Hepatocyte (in vitro differentiated cells): Measurements from ENCODE around the gene ZNF419. TPM values are rescaled to one million over a fixed set of nuclear protein-coding genes. Genes with fewer than 3 reads are reported as not detected.

Source experiments
- polyA plus RNA-seq: library from polyadenylated mRNA; unstranded; fragments of >200 nt; fragmentation: Nextera tagmentation; extraction: Ambion mirVana; gene quantifications from 2 replicates; pipeline ENCODE4 v1.2.1, GENCODE V29; 2016
- small RNA-seq: library from RNA; depleted of rRNA; stranded (forward); fragments of <200 nt; gene quantifications from one replicate; pipeline ENCODE3, GENCODE V24; 2014
- total RNA-seq: library from RNA; depleted of rRNA; stranded (reverse); fragments of >200 nt; gene quantifications from 2 replicates; pipeline ENCODE4 v1.2.3, GENCODE V29; 2014

Gene ZNF419
- total and polyA plus RNA-seq, 2 experiments from 2014 or later, result 9.4 TPM

Small RNAs within 50 kb of the gene (small RNA-seq; reads per million reads assigned to genes)
- not detected for gene VN1R107P

Other genes with a start within 250 kb of the ZNF419 start
- 12.3 and 13.9 TPM in 2 replicates for gene ZNF805, start 247.1 kb upstream of the ZNF419 start, total RNA-seq
- gene ZNF805, start 247.1 kb upstream of the ZNF419 start, polyA plus RNA-seq, result 1.5 and 1.9 TPM in 2 replicates
- 63.7 and 77.4 TPM in 2 replicates for gene ZNF460, start 207.3 kb upstream of the ZNF419 start, total RNA-seq
- gene ZNF460, start 207.3 kb upstream of the ZNF419 start, polyA plus RNA-seq, result 5.9 and 6.2 TPM in 2 replicates
- gene ZNF543, start 167.3 kb upstream of the ZNF419 start, total RNA-seq, result 6.7 and 6.9 TPM in 2 replicates
- 0.61 and 2.6 TPM in 2 replicates for gene ZNF543, start 167.3 kb upstream of the ZNF419 start, polyA plus RNA-seq
- gene ZNF304, start 136.5 kb upstream of the ZNF419 start, total RNA-seq, result 6.9 and 7.5 TPM in 2 replicates
- 2.0 and 3.0 TPM in 2 replicates for gene ZNF304, start 136.5 kb upstream of the ZNF419 start, polyA plus RNA-seq
- 19.8 and 27.8 TPM in 2 replicates for gene TRAPPC2B, start 124.2 kb upstream of the ZNF419 start, total RNA-seq
- gene TRAPPC2B, start 124.2 kb upstream of the ZNF419 start, polyA plus RNA-seq, result 39.0 and 50.7 TPM in 2 replicates
- 1.6 and 5.2 TPM in 2 replicates for gene ZNF547, start 124.2 kb upstream of the ZNF419 start, total RNA-seq
- gene ZNF547, start 124.2 kb upstream of the ZNF419 start, polyA plus RNA-seq, result 0.72 and 1.8 TPM in 2 replicates
- 17.6 and 26.3 TPM in 2 replicates for gene ZNF548, start 97.9 kb upstream of the ZNF419 start, total RNA-seq
- 8.1 and 9.3 TPM in 2 replicates for gene ZNF548, start 97.9 kb upstream of the ZNF419 start, polyA plus RNA-seq
- gene ZNF17, start 76.6 kb upstream of the ZNF419 start, total RNA-seq, result 6.9 and 7.2 TPM in 2 replicates
- 1.4 and 2.3 TPM in 2 replicates for gene ZNF17, start 76.6 kb upstream of the ZNF419 start, polyA plus RNA-seq
- 10.4 and 10.5 TPM in 2 replicates for gene ZNF749, start 52.4 kb upstream of the ZNF419 start, total RNA-seq
- gene ZNF749, start 52.4 kb upstream of the ZNF419 start, polyA plus RNA-seq, result 3.0 and 7.1 TPM in 2 replicates
- gene VN1R1, start 30.6 kb upstream of the ZNF419 start, total RNA-seq, result 1.6 and 2.2 TPM in 2 replicates
- 0.65 and 0.83 TPM in 2 replicates for gene VN1R1, start 30.6 kb upstream of the ZNF419 start, polyA plus RNA-seq
- gene ZNF772, start 10.2 kb upstream of the ZNF419 start, total RNA-seq, result 18.5 TPM in 2 replicates
- gene ZNF772, start 10.2 kb upstream of the ZNF419 start, polyA plus RNA-seq, result 2.6 and 5.6 TPM in 2 replicates
- 6.9 and 8.0 TPM in 2 replicates for gene ZNF773, start 12.2 kb downstream of the ZNF419 start, total RNA-seq
- 5.0 and 6.6 TPM in 2 replicates for gene ZNF773, start 12.2 kb downstream of the ZNF419 start, polyA plus RNA-seq
- gene ZNF549, start 39.6 kb downstream of the ZNF419 start, total RNA-seq, result 4.3 and 6.4 TPM in 2 replicates
- gene ZNF549, start 39.6 kb downstream of the ZNF419 start, polyA plus RNA-seq, result 3.2 and 3.5 TPM in 2 replicates
- gene ZNF550, start 72.1 kb downstream of the ZNF419 start, total RNA-seq, result 5.7 and 5.9 TPM in 2 replicates
- 5.2 and 6.2 TPM in 2 replicates for gene ZNF550, start 72.1 kb downstream of the ZNF419 start, polyA plus RNA-seq
- gene ZNF416, start 91.2 kb downstream of the ZNF419 start, total RNA-seq, result 4.7 and 5.8 TPM in 2 replicates
- 1.9 and 2.5 TPM in 2 replicates for gene ZNF416, start 91.2 kb downstream of the ZNF419 start, polyA plus RNA-seq
- 5.1 and 7.1 TPM in 2 replicates for gene ZIK1, start 96.4 kb downstream of the ZNF419 start, total RNA-seq
- gene ZIK1, start 96.4 kb downstream of the ZNF419 start, polyA plus RNA-seq, result 3.3 and 3.8 TPM in 2 replicates
- 1.3 and 1.8 TPM in 2 replicates for gene ZNF530, start 112.1 kb downstream of the ZNF419 start, total RNA-seq
- gene ZNF530, start 112.1 kb downstream of the ZNF419 start, polyA plus RNA-seq, result 1.3 and 2.8 TPM in 2 replicates
- gene ZNF134, start 126.5 kb downstream of the ZNF419 start, total RNA-seq, result 11.7 and 24.3 TPM in 2 replicates
- 9.7 and 10.7 TPM in 2 replicates for gene ZNF134, start 126.5 kb downstream of the ZNF419 start, polyA plus RNA-seq
- gene ZNF211, start 145.4 kb downstream of the ZNF419 start, total RNA-seq, result 9.5 and 17.2 TPM in 2 replicates
- gene ZNF211, start 145.4 kb downstream of the ZNF419 start, polyA plus RNA-seq, result 11.9 and 12.2 TPM in 2 replicates
- gene ZSCAN4, start 181.2 kb downstream of the ZNF419 start, total RNA-seq, result 0.12 TPM in 1 of 2 replicates, not detected in the other
- not detected in 2 replicates for gene ZSCAN4, start 181.2 kb downstream of the ZNF419 start, polyA plus RNA-seq
- gene ZNF551, start 194.2 kb downstream of the ZNF419 start, total RNA-seq, result 11.6 and 13.2 TPM in 2 replicates
- gene ZNF551, start 194.2 kb downstream of the ZNF419 start, polyA plus RNA-seq, result 2.0 and 2.2 TPM in 2 replicates
- 10.7 and 11.1 TPM in 2 replicates for gene ZNF154, start 221.5 kb downstream of the ZNF419 start, total RNA-seq
- 3.5 and 5.6 TPM in 2 replicates for gene ZNF154, start 221.5 kb downstream of the ZNF419 start, polyA plus RNA-seq
- gene ZNF671, start 239.9 kb downstream of the ZNF419 start, total RNA-seq, result 6.7 and 6.8 TPM in 2 replicates
- 3.9 and 6.7 TPM in 2 replicates for gene ZNF671, start 239.9 kb downstream of the ZNF419 start, polyA plus RNA-seq